Activated CD4-positive, alpha-beta T cell treated with anti-CD3 and anti-CD28 coated beads, Interleukin-2, amount 50 U/mL, for 24 hours (primary cell): ENCODE results near the gene DUOXA1.
"Not testable (repeated sequence)": the region's sequence is repeated elsewhere in the genome, so short reads cannot be mapped to it uniquely, and the experiment has no call there.

Experiments used
- DNase-seq, 2 donors: peaks; one replicate each; pipeline ENCODE4 v3.0.0-alpha.2; 2020; ENCODE audit warnings: low read depth in 1 of 2, low spot score in 1 of 2

Gene DUOXA1

GRCh38 chr15:45114076-45114750, 15.5 kb downstream of the DUOXA1 start, which contains the start of the genes DUOX2 and DUOXA2:
DUOX2 (minus strand) TSS chr15:45114172; CDS start chr15:45113411, 761 bp downstream.
DUOXA2 (plus strand) TSS chr15:45114326; CDS start chr15:45114606, 280 bp downstream.
- no peak for DNase-seq

- no peak for DNase-seq
Observed at GRCh38 chr15:45113380-45113990, 16.2 kb downstream of the DUOXA1 start.

GRCh38 chr15:45112591-45113379, 16.9 kb downstream of the DUOXA1 start:
- DNase-seq = no peak

GRCh38 chr15:45112143-45112590, 17.5 kb downstream of the DUOXA1 start:
- no peak for DNase-seq

- DNase-seq = no peak
Observed at GRCh38 chr15:45111390-45112142, 18.1 kb downstream of the DUOXA1 start.

- no peak for DNase-seq
Observed at GRCh38 chr15:45110256-45110820, 19.3 kb downstream of the DUOXA1 start.

DNA sequence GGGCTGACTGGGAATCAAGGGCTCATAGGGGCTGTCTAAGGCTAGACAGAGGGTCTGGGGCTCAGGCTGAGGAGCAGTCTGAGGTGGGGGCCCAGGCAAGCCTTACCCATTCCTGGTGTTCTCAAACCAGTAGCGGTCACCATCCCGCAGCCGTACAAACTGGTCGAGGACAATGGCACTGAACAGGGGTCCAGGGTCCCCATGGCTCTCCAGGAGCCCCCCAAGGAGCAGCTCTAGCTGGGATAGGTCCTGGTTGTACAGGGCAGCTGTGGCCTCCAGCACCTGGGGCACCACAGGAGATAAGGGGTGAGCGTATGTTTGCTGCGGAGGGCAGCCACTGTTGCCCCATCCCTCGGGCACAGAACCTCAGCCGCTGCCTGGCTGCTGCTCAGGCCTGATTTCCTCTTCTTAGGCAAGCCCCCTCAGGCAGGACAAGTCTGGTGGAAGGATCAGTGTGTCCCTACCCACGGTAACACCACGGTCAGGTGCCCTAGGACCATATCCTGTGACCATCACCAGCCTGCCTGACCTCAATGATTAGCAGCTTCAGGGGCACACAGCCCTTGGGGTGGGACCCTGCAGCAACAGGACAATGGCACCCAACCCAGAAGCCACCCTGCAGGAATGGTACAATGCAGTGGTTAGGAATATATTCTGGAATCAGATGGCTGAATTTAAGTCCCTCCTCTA, 21.6 kb downstream of the DUOXA1 start:
- DNase-seq = no peak

DNA sequence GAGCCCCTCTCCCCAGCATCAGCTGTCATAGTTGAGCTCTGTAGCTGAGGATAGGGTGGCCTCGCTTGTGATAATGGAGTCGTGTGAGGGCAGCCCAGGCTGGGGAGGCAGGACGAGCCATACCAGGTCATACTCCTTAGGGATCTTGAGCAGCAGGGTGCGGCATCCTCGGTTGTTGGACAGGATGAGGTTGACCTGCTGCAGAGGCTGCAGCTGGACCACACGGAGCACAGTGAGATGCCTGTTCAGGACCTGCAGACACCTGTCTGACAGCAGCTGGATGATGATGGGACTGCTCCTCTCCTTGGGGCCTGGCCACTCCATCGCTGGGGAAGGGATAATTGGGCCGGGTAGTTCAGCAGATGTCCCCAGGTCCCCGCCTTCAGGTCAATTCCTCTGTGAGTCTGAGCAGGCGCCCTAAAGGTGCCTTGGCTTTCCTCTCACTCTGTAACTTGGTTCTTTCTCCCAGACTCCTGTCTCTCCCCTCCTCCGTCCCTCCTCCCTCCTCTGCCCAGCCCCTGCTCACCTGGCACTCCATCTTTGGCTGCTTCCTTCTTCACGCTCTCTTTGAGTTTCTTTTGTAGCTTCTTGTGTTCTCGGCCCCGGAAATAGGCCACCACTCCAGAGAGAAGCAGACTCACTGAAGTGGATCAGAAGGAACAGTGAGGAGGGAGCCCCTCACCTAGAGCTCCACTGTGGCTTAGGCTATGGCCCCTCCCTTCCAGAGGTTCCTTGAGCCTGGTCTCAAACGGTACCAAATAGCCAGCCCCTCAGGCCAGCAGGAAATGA, 23.5 kb downstream of the DUOXA1 start:
- DNase-seq = no peak

DNA sequence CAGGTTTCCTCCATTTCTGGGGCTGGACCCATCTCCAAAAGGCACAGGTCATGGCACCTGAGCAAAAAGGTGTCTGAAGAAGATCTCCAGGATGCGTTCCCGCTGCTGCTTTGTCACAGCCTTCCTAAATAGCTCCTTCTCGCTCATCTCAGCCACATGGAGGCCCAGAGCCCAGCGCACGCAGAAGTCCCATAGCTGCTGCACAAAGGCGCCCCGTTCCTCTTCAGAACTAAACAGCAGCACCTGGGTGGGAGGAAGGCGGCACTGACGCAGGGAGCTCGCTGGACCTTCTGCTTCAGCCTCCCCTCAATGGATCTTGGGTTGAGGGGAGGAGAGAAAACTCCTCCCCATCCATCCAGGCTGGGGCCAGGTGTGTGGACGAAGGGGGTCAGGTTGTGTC, 24.1 kb downstream of the DUOXA1 start:
- DNase-seq = no peak

GRCh38 chr15:45104170-45104569, 25.5 kb downstream of the DUOXA1 start:
- not testable (repeated sequence) for DNase-seq

DNA sequence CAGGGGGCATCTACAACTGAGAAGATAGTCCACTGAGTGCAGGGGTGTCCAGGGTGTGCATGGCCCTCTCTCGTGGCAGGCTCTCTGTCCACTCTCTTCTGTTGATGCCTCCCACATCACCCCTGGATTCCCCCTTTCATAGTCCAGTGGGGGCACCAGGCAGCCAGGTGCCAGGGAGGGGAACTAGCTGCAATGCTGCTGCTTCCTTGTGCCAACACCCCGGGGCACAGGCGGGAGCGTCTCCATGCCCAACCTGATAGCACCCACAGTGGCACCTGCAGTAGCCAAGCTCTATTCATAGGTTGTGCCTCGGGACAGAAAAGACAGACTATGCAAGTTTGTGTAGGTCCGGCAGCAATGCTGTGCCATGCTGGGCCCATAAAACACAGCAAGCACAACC, 27.5 kb downstream of the DUOXA1 start:
- DNase-seq = no peak

DNA sequence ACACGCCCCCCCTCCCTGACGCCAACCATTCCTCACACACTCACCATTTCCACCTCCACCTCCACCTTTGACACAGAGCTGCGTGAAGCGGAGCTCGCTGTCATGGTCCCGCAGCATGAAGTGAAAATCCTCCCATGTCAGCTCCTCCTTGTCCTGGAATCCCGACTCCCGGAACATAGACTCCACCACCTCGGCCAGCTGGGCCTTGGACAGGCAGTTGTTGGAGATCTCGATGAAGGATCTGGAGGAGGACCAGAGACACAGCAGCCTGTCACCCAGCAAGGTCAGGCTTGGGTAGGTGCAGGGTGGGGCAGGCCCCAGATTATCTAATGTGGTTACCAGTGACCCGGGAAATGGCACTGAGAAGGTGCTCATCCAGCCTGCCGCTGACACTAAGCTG, 27.9 kb downstream of the DUOXA1 start:
- no peak for DNase-seq

- DNase-seq = no peak
Observed at GRCh38 chr15:45100884-45101625, 28.6 kb downstream of the DUOXA1 start.

GRCh38 chr15:45099549-45100165, 30.0 kb downstream of the DUOXA1 start:
- no peak for DNase-seq

- no peak for DNase-seq
Observed at GRCh38 chr15:45097466-45097865, 32.2 kb downstream of the DUOXA1 start.

DNA sequence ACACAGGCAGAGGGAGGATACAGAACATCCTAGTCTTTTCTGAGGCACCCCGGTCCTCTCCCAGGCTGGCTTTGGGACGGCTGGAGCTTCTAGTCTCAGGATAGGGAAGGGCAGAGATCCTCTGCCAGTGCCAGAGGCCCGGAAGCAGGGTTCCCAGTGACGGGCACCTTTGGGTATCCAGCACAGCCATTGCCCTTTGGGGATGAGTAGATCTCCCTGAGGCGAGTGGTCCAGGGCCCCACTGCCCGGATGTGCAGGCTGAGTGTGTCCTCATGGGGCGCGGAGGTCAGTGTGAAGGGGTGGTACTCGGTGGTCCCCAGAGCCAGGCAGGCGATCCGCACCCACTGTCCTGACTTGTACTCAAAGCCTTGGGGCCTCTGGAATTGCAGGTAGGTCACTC, 34.0 kb downstream of the DUOXA1 start:
- DNase-seq = no peak

DNA sequence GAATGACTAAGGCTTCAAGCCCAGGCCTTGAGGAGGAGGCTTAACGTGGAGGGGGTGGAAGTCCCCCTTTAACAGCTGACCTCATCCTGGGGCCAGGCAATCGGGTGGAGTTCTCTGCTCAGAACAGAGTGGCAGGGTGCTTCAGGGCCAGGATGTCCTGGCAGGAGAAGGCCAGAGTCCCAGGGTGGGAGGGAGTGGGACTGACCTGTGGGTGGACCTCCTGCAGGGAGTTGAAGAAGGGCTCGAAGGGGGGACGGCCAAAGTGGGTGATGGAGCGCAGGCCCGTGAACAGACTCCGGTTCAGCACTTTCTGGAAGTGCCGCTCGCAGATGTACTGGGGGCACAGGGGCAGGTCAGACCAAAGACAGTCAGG, 35.3 kb downstream of the DUOXA1 start:
- no peak for DNase-seq

DNA sequence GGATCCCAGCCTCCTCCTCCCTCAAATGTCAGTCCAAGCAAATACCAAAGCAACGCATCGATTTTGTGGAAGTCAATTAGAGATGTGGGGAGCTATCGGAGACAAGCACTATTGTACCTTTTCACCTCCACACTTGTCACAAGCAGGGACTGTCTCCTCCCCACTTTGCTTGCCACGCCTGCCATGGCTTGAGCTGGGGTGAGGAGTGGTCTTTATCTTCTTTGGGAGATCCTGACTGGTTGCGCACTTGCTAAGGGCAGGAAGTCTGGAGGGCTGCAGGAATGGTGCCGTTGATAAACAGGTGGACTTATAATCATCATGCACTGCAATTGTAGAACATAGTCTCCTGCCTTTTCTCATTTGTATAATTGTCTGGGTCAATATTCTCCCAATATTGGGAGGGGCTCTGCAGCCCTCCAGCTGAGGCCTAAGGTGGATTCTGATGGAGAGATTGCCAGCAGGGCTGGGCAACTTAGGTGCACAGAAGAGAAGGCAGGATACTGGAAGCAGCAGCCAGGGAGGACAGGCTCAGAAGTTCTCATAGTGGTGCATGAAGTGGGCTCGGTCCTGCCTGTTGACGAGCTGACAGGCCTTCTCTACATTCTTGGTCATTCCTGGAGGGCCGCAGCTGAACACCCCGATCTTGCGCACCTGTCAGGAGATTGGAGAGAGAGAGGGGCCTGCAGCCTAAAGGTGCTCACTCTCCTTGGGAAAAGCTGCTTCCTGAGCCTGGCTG, 35.9 kb downstream of the DUOXA1 start:
- DNase-seq = no peak
